Lower leg skin (tissue), 3 donors: ENCODE results near the gene IGSF21.

ENCODE experiments used
- CTCF ChIP-seq, 3 donors: fragments of 450-650 bp; IDR thresholded peaks; one replicate each; pipeline ENCODE4 v1.5.1; 2016; ENCODE audit warnings: antibody characterized with exemption in 3 of 3, mild to moderate bottlenecking in 3 of 3, moderate library complexity in 2 of 3
- POLR2A ChIP-seq, 2 donors: fragments of 450-650 bp; IDR thresholded peaks; one replicate each; pipeline ENCODE4 v1.6.1; 2016 to 2017; ENCODE audit warnings: antibody characterized with exemption in 2 of 2, mild to moderate bottlenecking in 1 of 2, moderate library complexity in 1 of 2

GRCh38 chr1:18187054-18187453, 79.5 kb downstream of the IGSF21 start:
- TF ChIP-seq CTCF (IDR thresholded peaks at IDR 0.05) (no peak), POLR2A (IDR thresholded peaks at IDR 0.05) (no peak)
